GM06990 (cell line): ENCODE measurements around the gene REEP1.
A peak's percentile ranks its signal among the peaks of the same experiment; 100 is the strongest.

Source experiments
- DNase-seq: peaks from one replicate; pipeline ENCODE4 v3.0.0-alpha.2; 2011; ENCODE audit not compliant: insufficient read length; ENCODE audit errors: extremely low read depth
- H3K27me3 ChIP-seq: replicated peaks from 2 replicates; pipeline ENCODE4 v1.6.0; 2011; ENCODE audit warnings: low read length; ENCODE audit not compliant: control insufficient read depth, insufficient read depth
- H3K36me3 ChIP-seq: 2 replicates; pipeline ENCODE4 v1.5.1; 2011; ENCODE audit warnings: low read length; ENCODE audit not compliant: control insufficient read depth, insufficient read depth
- H3K4me3 ChIP-seq: replicated peaks from 2 replicates; pipeline ENCODE4 v1.5.1; 2011; ENCODE audit warnings: low read depth, mild to moderate bottlenecking, control low read depth, low read length
- TF ChIP-seq, protein P1 (sequence below): IDR thresholded peaks from 2 replicates; pipeline ENCODE4 v1.5.1; 2011; ENCODE audit warnings: low read length, control low read depth, mild to moderate bottlenecking, inconsistent platforms; ENCODE audit not compliant: insufficient read depth, poor library complexity, severe bottlenecking

REEP1 gene

DNA sequence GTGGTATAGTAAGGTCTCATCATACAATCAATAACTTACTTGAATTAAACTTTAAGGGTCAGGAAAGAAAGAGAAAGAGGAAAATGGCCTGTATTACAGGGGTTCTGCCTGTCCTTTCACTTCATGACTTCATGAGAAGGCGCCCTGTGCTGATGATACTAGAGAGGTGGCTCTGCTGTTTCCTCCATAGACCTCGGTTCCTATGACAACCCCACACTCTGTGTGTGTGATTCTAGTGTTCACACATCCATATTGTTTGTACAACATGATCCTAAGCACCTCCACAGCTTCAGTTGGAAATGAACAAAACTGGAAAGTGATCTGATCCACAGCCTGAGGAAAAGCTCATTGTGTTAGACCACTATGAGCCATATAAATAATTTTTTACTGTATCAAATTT is 7.0 kb upstream of the REEP1 start:
- Histone ChIP-seq H3K4me3 (no peak overlapping the region), H3K27me3 (no peaks in the 10 kb centered on the region; the same call in none of the 2 replicates), H3K36me3 (no peaks in the 10 kb centered on the region)
- DNase-seq: no peak
- TF ChIP-seq, protein P1, sequence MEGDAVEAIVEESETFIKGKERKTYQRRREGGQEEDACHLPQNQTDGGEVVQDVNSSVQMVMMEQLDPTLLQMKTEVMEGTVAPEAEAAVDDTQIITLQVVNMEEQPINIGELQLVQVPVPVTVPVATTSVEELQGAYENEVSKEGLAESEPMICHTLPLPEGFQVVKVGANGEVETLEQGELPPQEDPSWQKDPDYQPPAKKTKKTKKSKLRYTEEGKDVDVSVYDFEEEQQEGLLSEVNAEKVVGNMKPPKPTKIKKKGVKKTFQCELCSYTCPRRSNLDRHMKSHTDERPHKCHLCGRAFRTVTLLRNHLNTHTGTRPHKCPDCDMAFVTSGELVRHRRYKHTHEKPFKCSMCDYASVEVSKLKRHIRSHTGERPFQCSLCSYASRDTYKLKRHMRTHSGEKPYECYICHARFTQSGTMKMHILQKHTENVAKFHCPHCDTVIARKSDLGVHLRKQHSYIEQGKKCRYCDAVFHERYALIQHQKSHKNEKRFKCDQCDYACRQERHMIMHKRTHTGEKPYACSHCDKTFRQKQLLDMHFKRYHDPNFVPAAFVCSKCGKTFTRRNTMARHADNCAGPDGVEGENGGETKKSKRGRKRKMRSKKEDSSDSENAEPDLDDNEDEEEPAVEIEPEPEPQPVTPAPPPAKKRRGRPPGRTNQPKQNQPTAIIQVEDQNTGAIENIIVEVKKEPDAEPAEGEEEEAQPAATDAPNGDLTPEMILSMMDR: no peak

DNA sequence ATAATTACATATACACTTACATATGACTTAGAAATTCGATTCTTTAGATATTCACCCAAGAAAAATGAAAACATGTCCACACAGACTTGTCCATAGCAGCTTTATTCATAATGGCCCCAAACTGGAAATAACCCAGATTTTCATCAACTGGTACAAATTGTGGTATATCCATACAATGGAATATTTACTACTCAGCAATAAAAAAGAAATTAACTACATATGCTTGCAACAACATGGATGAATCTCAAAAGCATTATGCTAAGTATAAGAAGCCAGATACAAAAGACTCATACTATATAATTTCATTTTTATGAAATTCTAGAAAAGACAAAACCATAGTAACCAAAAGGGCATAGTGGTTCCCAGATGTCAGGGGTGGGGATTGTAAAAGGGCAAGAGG is 5.1 kb upstream of the REEP1 start:
- H3K36me3 ChIP-seq: no peaks in the 10 kb centered on the region
- no peaks in the 10 kb centered on the region; the same call in none of the 2 replicates for H3K27me3 ChIP-seq
- TF ChIP-seq, protein P1: no peak
- no peak for DNase-seq
- H3K4me3 ChIP-seq: no peak overlapping the region

DNA sequence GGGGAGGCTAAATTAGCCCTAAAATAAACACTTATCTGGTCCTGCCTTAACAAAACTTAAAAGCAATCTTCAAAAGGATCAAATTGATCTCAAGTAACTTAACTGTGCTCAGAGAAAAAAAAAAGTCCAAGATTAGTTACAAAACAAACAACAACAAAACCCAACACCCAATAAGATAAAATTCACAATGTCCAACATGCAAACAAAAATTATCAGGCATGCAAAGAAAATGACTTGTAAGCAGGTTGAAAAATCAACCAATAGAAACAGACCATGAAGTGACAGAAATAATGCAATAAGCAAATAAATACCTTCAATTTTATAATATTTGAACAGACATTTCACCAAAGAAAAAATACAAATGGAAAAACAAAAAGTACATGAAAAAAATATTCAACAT is 4.0 kb upstream of the REEP1 start:
- no peaks in the 10 kb centered on the region for H3K36me3 ChIP-seq
- H3K27me3 ChIP-seq: no peaks in the 10 kb centered on the region; the same call in none of the 2 replicates
- DNase-seq: no peak
- H3K4me3 ChIP-seq: no peak overlapping the region
- TF ChIP-seq, protein P1: no peak

DNA sequence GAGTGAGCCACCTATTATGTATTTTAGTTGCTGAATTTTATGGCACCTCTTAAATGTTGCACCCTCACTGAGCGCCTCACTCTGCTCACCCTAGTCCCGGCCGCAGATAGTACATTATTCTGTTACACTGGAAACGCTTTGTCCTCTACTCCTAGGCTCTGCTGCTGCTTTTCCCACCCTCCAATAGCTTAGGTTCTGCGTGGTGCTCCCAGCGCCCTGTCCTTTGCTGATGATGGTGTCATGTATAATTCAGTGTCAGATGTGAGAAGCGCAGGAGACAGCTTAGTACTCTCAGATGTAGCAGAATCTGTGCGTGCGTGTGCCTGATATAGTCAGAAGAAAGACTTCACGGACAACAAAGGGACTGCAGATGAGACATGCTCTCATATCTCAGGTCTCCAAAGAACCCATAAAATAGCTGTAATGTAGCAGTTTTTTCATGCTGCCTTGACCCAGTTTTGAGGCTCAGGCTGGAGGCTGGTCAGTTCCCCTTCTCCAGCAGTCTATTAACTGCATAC is 1.4 kb upstream of the REEP1 start:
- no peaks in the 10 kb centered on the region for H3K36me3 ChIP-seq

DNA sequence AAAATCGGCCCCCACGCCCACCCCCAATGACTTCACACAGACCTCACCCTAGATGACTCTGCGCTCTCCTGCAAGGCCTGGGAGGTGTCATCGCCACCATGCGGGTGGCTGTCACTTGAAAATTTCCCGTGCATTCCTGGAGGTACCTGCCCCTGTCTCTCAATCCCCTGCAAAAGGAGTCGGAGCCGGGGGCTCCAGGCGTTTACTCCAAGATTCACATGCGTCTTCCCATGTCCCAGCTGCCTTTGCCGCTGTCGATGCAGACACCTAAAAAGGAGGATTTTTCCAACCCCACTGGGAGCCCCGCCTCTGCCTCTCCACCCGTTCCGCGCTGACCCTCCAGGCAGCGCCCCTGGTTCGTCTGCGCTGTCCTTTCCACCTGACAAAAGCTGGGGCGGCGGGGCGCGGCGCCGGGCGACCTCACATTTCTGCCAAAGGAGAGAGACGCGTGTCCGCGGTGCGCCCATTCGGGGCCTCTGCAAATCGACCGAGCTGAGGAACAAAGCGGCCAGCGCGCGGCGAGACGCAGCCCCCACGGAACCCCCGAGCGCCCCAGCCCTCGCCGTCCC is 667 bp downstream of the REEP1 start:
- Histone ChIP-seq H3K36me3 (no peaks in the 10 kb centered on the region), H3K27me3 (no peaks in the 10 kb centered on the region; the same call in none of the 2 replicates)

More for the DNA sequence above, 1.4 kb upstream of the REEP1 start:
- TF ChIP-seq, protein P1: no peak
- Histone ChIP-seq H3K27me3 (no peaks in the 10 kb centered on the region; the same call in none of the 2 replicates), H3K4me3 (no peak overlapping the region)
- DNase-seq: no peak

More for the DNA sequence above, 667 bp downstream of the REEP1 start:
- TF ChIP-seq, protein P1: no peak
- peak; percentile 13 for DNase-seq
- H3K4me3 ChIP-seq: peak overlapping the region; percentile 35
